ENCODE results near the gene PLEKHO2.

The PLEKHO2 gene

GRCh38 chr15:64903326-64903950, 61.7 kb downstream of the PLEKHO2 start:
- Histone ChIP-seq H3K36me3 (ENCODE audit: control insufficient read depth, low read length) (no peaks in the 10 kb centered on the region), H3K27me3 (ENCODE audit: control insufficient read depth, low read length) (no peaks in the 10 kb centered on the region), H3K4me1 (ENCODE audit: control insufficient read depth, low read length) (peaks cover 22% of the 10 kb centered on the region), H3K9me3 (ENCODE audit: control insufficient read depth, insufficient read depth, low read length) (no peaks in the 10 kb centered on the region), H3F3A (ENCODE audit: control insufficient read depth, insufficient read depth) (no peaks in the 10 kb centered on the region), H3K9me2 (replicated peaks; ENCODE audit: control insufficient read depth, low read length) (no peaks in the 10 kb centered on the region), H3K4me2 (ENCODE audit: low read length) (no peak overlapping the region), H3K79me2 (ENCODE audit: control insufficient read depth, low read length) (no peaks in the 10 kb centered on the region), H4K20me1 (ENCODE audit: control insufficient read depth, insufficient read depth, low read depth, low read length) (no peaks in the 10 kb centered on the region), H3K27ac (ENCODE audit: low read depth, low read length) (no peak overlapping the region), H3K4me3 (ENCODE audit: low read length) (no peak overlapping the region)
- no peak for TF ChIP-seq CTCF (IDR thresholded peaks at IDR 0.05; ENCODE audit: low read depth, low read length, poor library complexity, severe bottlenecking)
- TF ChIP-seq EZH2phosphoT487 (IDR thresholded peaks at IDR 0.05; ENCODE audit: borderline replicate concordance, low read length): no peak

GRCh38 chr15:64904189-64904588, 62.5 kb downstream of the PLEKHO2 start:
- no peak overlapping the region for H3K4me2 ChIP-seq (ENCODE audit: low read length)
- H3K9me3 ChIP-seq (ENCODE audit: control insufficient read depth, insufficient read depth, low read length): no peaks in the 10 kb centered on the region
- H3K4me3 ChIP-seq (ENCODE audit: low read length): no peak overlapping the region
- no peaks in the 10 kb centered on the region for H3K36me3 ChIP-seq (ENCODE audit: control insufficient read depth, low read length)
- H3K9me2 ChIP-seq (replicated peaks; ENCODE audit: control insufficient read depth, low read length): no peaks in the 10 kb centered on the region
- H4K20me1 ChIP-seq (ENCODE audit: control insufficient read depth, insufficient read depth, low read depth, low read length): no peaks in the 10 kb centered on the region
- peaks cover 22% of the 10 kb centered on the region for H3K4me1 ChIP-seq (ENCODE audit: control insufficient read depth, low read length)
- no peak overlapping the region for H3K27ac ChIP-seq (ENCODE audit: low read depth, low read length)
- no peaks in the 10 kb centered on the region for H3K27me3 ChIP-seq (ENCODE audit: control insufficient read depth, low read length)
- no peaks in the 10 kb centered on the region for H3K79me2 ChIP-seq (ENCODE audit: control insufficient read depth, low read length)
- H3F3A ChIP-seq (ENCODE audit: control insufficient read depth, insufficient read depth): no peaks in the 10 kb centered on the region
- no peak for TF ChIP-seq CTCF (IDR thresholded peaks at IDR 0.05; ENCODE audit: low read depth, low read length, poor library complexity, severe bottlenecking)
- no peak for TF ChIP-seq EZH2phosphoT487 (IDR thresholded peaks at IDR 0.05; ENCODE audit: borderline replicate concordance, low read length)

GRCh38 chr15:64905119-64905831, 63.6 kb downstream of the PLEKHO2 start:
- Histone ChIP-seq H3K27me3 (ENCODE audit: control insufficient read depth, low read length) (0 out of 2 replicates have a peak, but pooled peaks cover 3% of the 10 kb centered on the region), H4K20me1 (ENCODE audit: control insufficient read depth, insufficient read depth, low read depth, low read length) (no peaks in the 10 kb centered on the region), H3K4me3 (ENCODE audit: low read length) (peak overlapping the region; percentile 61), H3F3A (ENCODE audit: control insufficient read depth, insufficient read depth) (no peaks in the 10 kb centered on the region), H3K27ac (ENCODE audit: low read depth, low read length) (no peak overlapping the region), H3K9me3 (ENCODE audit: control insufficient read depth, insufficient read depth, low read length) (no peaks in the 10 kb centered on the region), H3K79me2 (ENCODE audit: control insufficient read depth, low read length) (no peaks in the 10 kb centered on the region), H3K4me1 (ENCODE audit: control insufficient read depth, low read length) (peaks cover 22% of the 10 kb centered on the region), H3K9me2 (replicated peaks; ENCODE audit: control insufficient read depth, low read length) (no peaks in the 10 kb centered on the region), H3K4me2 (ENCODE audit: low read length) (peak overlapping the region; percentile 67), H3K36me3 (ENCODE audit: control insufficient read depth, low read length) (no peaks in the 10 kb centered on the region)
- no peak for TF ChIP-seq EZH2phosphoT487 (IDR thresholded peaks at IDR 0.05; ENCODE audit: borderline replicate concordance, low read length)
- TF ChIP-seq CTCF (IDR thresholded peaks at IDR 0.05; ENCODE audit: low read depth, low read length, poor library complexity, severe bottlenecking): peak; percentile 84
